Neural progenitor cell (in vitro differentiated cells): ENCODE data around the gene FYN. TPM values are rescaled to one million over a fixed set of nuclear protein-coding genes. Genes with fewer than 3 reads are reported as not detected.

Experiments used
- DNase-seq: peaks from one replicate; pipeline ENCODE4 v3.0.0-alpha.2; 2016; ENCODE audit warnings: low spot score
- H2AFZ ChIP-seq: fragments of 200-600 bp; sonication (generic); replicated peaks from 2 replicates; pipeline ENCODE4 v1.6.1; 2016; ENCODE audit warnings: antibody characterized with exemption
- H3F3A ChIP-seq: fragments of 200-600 bp; sonication (generic); 2 replicates; pipeline ENCODE4 v1.6.1; 2016; ENCODE audit warnings: antibody characterized with exemption, low read depth
- H3K27ac ChIP-seq: fragments of 200-600 bp; sonication (generic); 2 replicates; pipeline ENCODE4 v1.5.1; 2016; ENCODE audit warnings: mild to moderate bottlenecking
- H3K27me3 ChIP-seq: fragments of 200-600 bp; sonication (generic); 2 replicates; pipeline ENCODE4 v1.6.1; 2016; ENCODE audit warnings: mild to moderate bottlenecking, moderate library complexity
- H3K36me3 ChIP-seq: fragments of 200-600 bp; sonication (generic); 2 replicates; pipeline ENCODE4 v1.5.1; 2016
- H3K4me1 ChIP-seq: fragments of 200-600 bp; sonication (generic); 2 replicates; pipeline ENCODE4 v1.6.1; 2016; ENCODE audit warnings: mixed run types
- H3K4me2 ChIP-seq: fragments of 200-600 bp; sonication (generic); 2 replicates; pipeline ENCODE4 v1.6.1; 2016
- H3K4me3 ChIP-seq: fragments of 200-600 bp; sonication (generic); 2 replicates; pipeline ENCODE4 v1.5.1; 2016
- H3K79me2 ChIP-seq: fragments of 200-600 bp; sonication (generic); 2 replicates; pipeline ENCODE4 v1.6.1; 2016; ENCODE audit warnings: low read depth
- H3K9ac ChIP-seq: fragments of 200-600 bp; sonication (generic); 2 replicates; pipeline ENCODE4 v1.6.1; 2016
- H3K9me3 ChIP-seq: fragments of 200-600 bp; sonication (generic); 2 replicates; pipeline ENCODE4 v1.5.1; 2016; ENCODE audit warnings: low read depth
- H4K20me1 ChIP-seq: fragments of 200-600 bp; sonication (generic); 2 replicates; pipeline ENCODE4 v1.6.1; 2016; ENCODE audit warnings: low read depth
- H3K27ac Mint-ChIP-seq: 3 replicates; pipeline ENCODE4 v1.8.0; 2021; ENCODE audit warnings: mixed read lengths
- H3K27me3 Mint-ChIP-seq: 2 replicates; pipeline ENCODE4 v1.8.0; 2022; ENCODE audit warnings: low read depth, mild to moderate bottlenecking, inconsistent platforms, moderate library complexity, mixed read lengths; ENCODE audit not compliant: insufficient read depth
- H3K36me3 Mint-ChIP-seq: 3 replicates; pipeline ENCODE4 v1.8.0; 2021; ENCODE audit warnings: mixed read lengths
- H3K4me1 Mint-ChIP-seq: 3 replicates; pipeline ENCODE4 v1.8.0; 2021; ENCODE audit warnings: mixed read lengths
- H3K4me3 Mint-ChIP-seq: 3 replicates; pipeline ENCODE4 v1.8.0; 2021; ENCODE audit warnings: mild to moderate bottlenecking, moderate library complexity, mixed read lengths
- H3K9me3 Mint-ChIP-seq: 3 replicates; pipeline ENCODE4 v1.8.0; 2020; ENCODE audit warnings: mixed read lengths
- CTCF ChIP-seq: fragments of 200-600 bp; sonication (generic); IDR thresholded peaks from 2 replicates; pipeline ENCODE4 v1.5.1; 2017; ENCODE audit warnings: antibody characterized with exemption, mild to moderate bottlenecking
- EZH2 ChIP-seq: fragments of 200-600 bp; sonication (generic); IDR thresholded peaks from 2 replicates; pipeline ENCODE4 v1.6.1; 2017; ENCODE audit warnings: antibody characterized with exemption, mild to moderate bottlenecking, moderate library complexity
- EZH2phosphoT487 ChIP-seq: fragments of 200-600 bp; sonication (generic); IDR thresholded peaks from 2 replicates; pipeline ENCODE4 v1.6.1; 2017; ENCODE audit warnings: antibody characterized with exemption
- total RNA-seq: library from RNA; depleted of rRNA; stranded (reverse); fragments of >200 nt; gene quantifications from 2 replicates; pipeline ENCODE4 v1.2.3, GENCODE V29; 2015; ENCODE audit warnings: low replicate concordance

Gene FYN
- total RNA-seq, 1 donor from 2014 or later, result 167 TPM

GRCh38 chr6:111818539-111819226 lies 54.6 kb downstream of the FYN start:
- DNase-seq, result no peak
- Mint-ChIP-seq H3K4me1 (peaks cover 6% of the 10 kb centered on the region), H3K9me3 (peaks cover 8% of the 10 kb centered on the region), H3K36me3 (peaks cover 23% of the 10 kb centered on the region), H3K27me3 (no peaks in the 10 kb centered on the region), H3K27ac (no peak overlapping the region), H3K4me3 (no peak overlapping the region)
- no peaks in the 10 kb centered on the region for H3K9me3 ChIP-seq
- H2AFZ ChIP-seq, result no peak overlapping the region
- TF ChIP-seq CTCF, result no peak
- no peak for TF ChIP-seq EZH2phosphoT487
- TF ChIP-seq EZH2, result no peak
- H3F3A ChIP-seq, result no peaks in the 10 kb centered on the region
- no peaks in the 10 kb centered on the region for H3K27me3 ChIP-seq
- no peaks in the 10 kb centered on the region for H3K36me3 ChIP-seq
- no peak overlapping the region for H3K27ac ChIP-seq
- peaks cover 22% of the 10 kb centered on the region for H3K79me2 ChIP-seq
- H3K4me2 ChIP-seq, result no peak overlapping the region
- peaks cover 8% of the 10 kb centered on the region for H4K20me1 ChIP-seq
- no peak overlapping the region for H3K4me3 ChIP-seq
- H3K9ac ChIP-seq, result no peak overlapping the region
- H3K4me1 ChIP-seq, result no peaks in the 10 kb centered on the region

GRCh38 chr6:111817451-111818120 lies 55.7 kb downstream of the FYN start:
- no peak overlapping the region for H3K4me2 ChIP-seq
- H3K27ac ChIP-seq, result no peak overlapping the region
- TF ChIP-seq EZH2, result no peak
- TF ChIP-seq EZH2phosphoT487, result no peak
- no peak for TF ChIP-seq CTCF
- H3K4me3 ChIP-seq, result no peak overlapping the region
- H3K27me3 ChIP-seq, result no peaks in the 10 kb centered on the region
- no peaks in the 10 kb centered on the region for H3K4me1 ChIP-seq
- Mint-ChIP-seq H3K27me3 (no peaks in the 10 kb centered on the region), H3K4me1 (peaks cover 9% of the 10 kb centered on the region), H3K9me3 (peaks cover 8% of the 10 kb centered on the region), H3K4me3 (no peak overlapping the region), H3K36me3 (peaks cover 20% of the 10 kb centered on the region), H3K27ac (no peak overlapping the region)
- peaks cover 16% of the 10 kb centered on the region for H3K79me2 ChIP-seq
- H3K9ac ChIP-seq, result no peak overlapping the region
- no peaks in the 10 kb centered on the region for H3K36me3 ChIP-seq
- no peak overlapping the region for H2AFZ ChIP-seq
- no peak for DNase-seq
- H4K20me1 ChIP-seq, result peaks cover 8% of the 10 kb centered on the region
- H3F3A ChIP-seq, result no peaks in the 10 kb centered on the region
- no peaks in the 10 kb centered on the region for H3K9me3 ChIP-seq

- peaks cover 4% of the 10 kb centered on the region for H3K4me1 ChIP-seq
- Mint-ChIP-seq H3K27ac (no peak overlapping the region), H3K36me3 (peaks cover 21% of the 10 kb centered on the region), H3K4me1 (peaks cover 26% of the 10 kb centered on the region), H3K27me3 (no peaks in the 10 kb centered on the region), H3K9me3 (no peaks in the 10 kb centered on the region), H3K4me3 (no peak overlapping the region)
- no peak for DNase-seq
- H2AFZ ChIP-seq, result no peak overlapping the region
- peaks cover 11% of the 10 kb centered on the region for H3K79me2 ChIP-seq
- peaks cover 8% of the 10 kb centered on the region for H4K20me1 ChIP-seq
- TF ChIP-seq EZH2phosphoT487 (no peak), CTCF (no peak), EZH2 (no peak)
- no peak overlapping the region for H3K4me3 ChIP-seq
- H3K36me3 ChIP-seq, result no peaks in the 10 kb centered on the region
- H3F3A ChIP-seq, result no peaks in the 10 kb centered on the region
- H3K4me2 ChIP-seq, result no peak overlapping the region
- no peaks in the 10 kb centered on the region for H3K27me3 ChIP-seq
- no peaks in the 10 kb centered on the region for H3K9me3 ChIP-seq
- no peak overlapping the region for H3K9ac ChIP-seq
- H3K27ac ChIP-seq, result no peak overlapping the region
Observed at GRCh38 chr6:111813677-111814310, 59.5 kb downstream of the FYN start.
